Large intestine (tissue), 12 donors: ENCODE results near the gene DNAJC25. TPM values are rescaled to one million over a fixed set of nuclear protein-coding genes. Genes with fewer than 3 reads are reported as not detected.

Source experiments
- DNase-seq, 2 donors: peaks; one replicate each; pipeline versions ENCODE4 v3.0.0 to v3.0.0-alpha.2; 2013
- H3K27ac ChIP-seq: one replicate; pipeline ENCODE4 v1.5.1; 2013; ENCODE audit warnings: low read length
- H3K27me3 ChIP-seq: 2 replicates; pipeline ENCODE4 v1.6.1; 2013; ENCODE audit warnings: low read length; ENCODE audit not compliant: control insufficient read depth, insufficient read depth
- H3K36me3 ChIP-seq: 2 replicates; pipeline ENCODE4 v1.6.1; 2013; ENCODE audit warnings: low read length; ENCODE audit not compliant: control insufficient read depth, insufficient read depth
- H3K4me1 ChIP-seq: one replicate; pipeline ENCODE4 v1.6.1; 2013; ENCODE audit warnings: low read length; ENCODE audit not compliant: control insufficient read depth, insufficient read depth
- H3K4me3 ChIP-seq: one replicate; pipeline ENCODE4 v1.5.1; 2013; ENCODE audit warnings: low read length
- H3K9me3 ChIP-seq: one replicate; pipeline ENCODE4 v1.6.1; 2013; ENCODE audit warnings: mild to moderate bottlenecking, low read depth, low read length, moderate library complexity; ENCODE audit not compliant: control insufficient read depth
- WGBS: methylation state at CpG from one replicate; pipeline ENCODE4 v1.1.5; 2013; ENCODE audit warnings: low lambda C conversion rate; ENCODE audit not compliant: insufficient coverage; 5-methylcytosine and 5-hydroxymethylcytosine counted together
- long read RNA-seq, 11 donors: transcript quantifications; one replicate each; lab custom pipeline, GENCODE V29; 2026
- polyA plus RNA-seq: library from polyadenylated mRNA; unstranded; fragments of 120-200 nt; gene quantifications from one replicate; pipeline ENCODE4 v1.2.1, GENCODE V29; 2013

DNAJC25 gene
- 12.3 TPM for polyA plus RNA-seq
- long read RNA-seq, donor 1, partial matches to known transcripts = 0 of 7 reads
- long read RNA-seq, donor 1, other reads (novel, unspliced or antisense) = 0 of 7 reads
- long read RNA-seq, donor 2, transcript DNAJC25-201 (4 exons, 2,268 nt) = major isoform, 5 of 6 reads
- long read RNA-seq, donor 2, partial matches to known transcripts = 0 of 6 reads
- long read RNA-seq, donor 2, other reads (novel, unspliced or antisense) = 0 of 6 reads
- long read RNA-seq, donor 3 = 0 reads
- long read RNA-seq, donor 4 = 0 reads
- long read RNA-seq, donor 5, partial matches to known transcripts = 0 of 5 reads
- long read RNA-seq, donor 5, other reads (novel, unspliced or antisense) = 0 of 5 reads
- long read RNA-seq, donor 6, partial matches to known transcripts = 5 of 6 reads
- long read RNA-seq, donor 6, other reads (novel, unspliced or antisense) = 0 of 6 reads
- long read RNA-seq, donor 7, partial matches to known transcripts = 0 of 5 reads
- long read RNA-seq, donor 7, other reads (novel, unspliced or antisense) = 0 of 5 reads
- long read RNA-seq, donor 8, partial matches to known transcripts = 0 of 4 reads
- long read RNA-seq, donor 8, other reads (novel, unspliced or antisense) = 0 of 4 reads
- long read RNA-seq, donor 9, partial matches to known transcripts = 0 of 5 reads
- long read RNA-seq, donor 9, other reads (novel, unspliced or antisense) = 0 of 5 reads
- long read RNA-seq, donor 10, transcript DNAJC25-201 (4 exons, 2,268 nt) = major isoform, 5 of 9 reads
- long read RNA-seq, donor 10, partial matches to known transcripts = 0 of 9 reads
- long read RNA-seq, donor 10, other reads (novel, unspliced or antisense) = 0 of 9 reads
- long read RNA-seq, donor 11, transcript DNAJC25-201 (4 exons, 2,268 nt) = major isoform, 6 of 9 reads
- long read RNA-seq, donor 11, partial matches to known transcripts = 0 of 9 reads
- long read RNA-seq, donor 11, other reads (novel, unspliced or antisense) = 0 of 9 reads

DNA sequence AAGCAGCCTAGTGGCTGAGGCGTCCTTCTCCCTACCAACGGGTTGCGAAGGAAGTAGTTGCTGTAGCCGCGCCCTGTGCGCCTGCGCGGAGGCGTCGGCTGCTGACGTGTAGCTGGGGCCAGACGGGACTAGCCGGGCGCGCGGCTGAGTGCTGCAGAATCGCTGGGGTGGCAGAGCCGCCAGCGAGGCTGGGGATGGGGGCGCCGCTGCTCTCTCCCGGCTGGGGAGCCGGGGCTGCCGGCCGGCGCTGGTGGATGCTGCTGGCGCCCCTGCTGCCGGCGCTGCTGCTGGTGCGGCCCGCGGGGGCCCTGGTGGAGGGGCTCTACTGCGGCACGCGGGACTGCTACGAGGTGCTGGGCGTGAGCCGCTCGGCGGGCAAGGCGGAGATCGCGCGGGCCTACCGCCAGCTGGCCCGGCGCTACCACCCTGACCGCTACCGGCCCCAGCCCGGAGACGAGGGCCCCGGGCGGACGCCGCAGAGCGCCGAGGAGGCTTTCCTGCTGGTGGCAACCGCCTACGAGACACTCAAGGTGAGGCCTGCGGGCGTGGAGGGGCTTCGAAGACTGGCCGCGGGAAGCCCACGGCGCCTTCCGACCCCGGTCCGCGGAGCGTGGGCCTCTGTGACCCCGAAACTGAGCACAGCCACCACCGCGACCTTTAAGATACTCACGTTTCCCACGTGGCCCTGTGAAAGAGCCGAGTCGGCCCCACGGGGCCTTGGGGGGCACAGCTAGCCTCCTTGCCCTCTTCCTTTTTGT lies at the start of gene DNAJC25:
Gene DNAJC25, plus strand, starts transcription at position 121 of the 758 bp plus-strand sequence. Its CDS starts 74 bp downstream, at position 195.
- H3K27me3 ChIP-seq = no peaks in the 10 kb centered on the region
- H3K4me1 ChIP-seq = peaks cover 28% of the 10 kb centered on the region
- H3K27ac ChIP-seq = peak within 1 kb of the TSS; percentile 80
- WGBS = no CpG with 5 or more reads among the region's 79 CpGs
- H3K4me3 ChIP-seq = peak within 1 kb of the TSS; percentile 88
- no peaks in the 10 kb centered on the region for H3K36me3 ChIP-seq
- no peaks in the 10 kb centered on the region for H3K9me3 ChIP-seq
- DNase-seq = peak; percentile 99

DNA sequence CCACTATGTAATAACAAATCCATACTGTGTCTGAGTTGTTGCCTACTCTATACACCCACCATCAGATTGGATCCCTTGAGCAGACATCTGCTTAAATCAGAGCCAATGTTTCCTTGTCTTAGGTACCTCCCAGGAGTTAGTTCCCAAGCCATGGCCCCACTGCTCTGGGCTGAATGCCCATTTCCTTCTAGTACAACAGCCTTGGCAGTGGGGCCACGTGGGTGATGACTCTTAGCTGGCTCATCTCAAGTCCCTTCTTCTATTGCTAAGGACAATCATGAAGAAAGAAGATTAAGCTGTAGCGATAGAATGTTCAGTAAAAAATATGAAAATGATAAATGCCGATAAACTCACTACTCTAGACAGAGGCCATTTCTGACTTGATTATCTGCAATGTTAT lies 48.2 kb upstream of the DNAJC25 start:
- Histone ChIP-seq H3K4me3 (no peak overlapping the region), H3K9me3 (no peaks in the 10 kb centered on the region), H3K4me1 (no peaks in the 10 kb centered on the region), H3K27ac (no peak overlapping the region), H3K27me3 (no peaks in the 10 kb centered on the region), H3K36me3 (peaks cover 74% of the 10 kb centered on the region)
- no peak for DNase-seq
- 100% methylated on average over 2 of the region's 3 CpGs for WGBS

DNA sequence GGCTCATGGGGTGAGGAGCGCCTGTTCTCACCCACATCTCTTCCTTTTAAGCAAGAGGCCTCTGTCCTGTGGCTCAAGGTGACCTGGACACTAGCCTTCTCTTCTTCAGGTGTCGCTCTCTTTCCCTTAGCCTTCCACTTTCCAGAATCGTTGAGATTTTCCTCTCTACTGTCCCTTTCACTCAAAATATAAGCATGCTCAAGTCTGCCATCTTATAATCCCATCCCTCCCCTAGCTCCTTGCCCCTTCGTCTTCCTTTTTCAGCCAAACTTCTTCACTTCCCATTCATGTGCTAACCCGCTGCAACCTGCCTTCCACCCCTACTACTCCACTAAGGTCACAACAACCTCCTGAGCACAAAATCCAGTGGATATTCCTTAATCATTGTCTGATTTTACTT lies 44.8 kb upstream of the DNAJC25 start:
- no peak for DNase-seq
- Histone ChIP-seq H3K9me3 (no peaks in the 10 kb centered on the region), H3K4me1 (no peaks in the 10 kb centered on the region), H3K36me3 (peaks cover 54% of the 10 kb centered on the region), H3K4me3 (no peak overlapping the region), H3K27ac (no peak overlapping the region), H3K27me3 (no peaks in the 10 kb centered on the region)
- 100% methylated on average over 3 of the region's 5 CpGs for WGBS

- H3K4me1 ChIP-seq = no peaks in the 10 kb centered on the region
- no peaks in the 10 kb centered on the region for H3K27me3 ChIP-seq
- H3K27ac ChIP-seq = no peak overlapping the region
- 83% methylated on average over 1 of the region's 5 CpGs for WGBS
- no peak for DNase-seq
- H3K4me3 ChIP-seq = no peak overlapping the region
- H3K9me3 ChIP-seq = no peaks in the 10 kb centered on the region
- peaks cover 51% of the 10 kb centered on the region for H3K36me3 ChIP-seq
Observed at GRCh38 chr9:111588846-111589245, 42.3 kb upstream of the DNAJC25 start.

DNA sequence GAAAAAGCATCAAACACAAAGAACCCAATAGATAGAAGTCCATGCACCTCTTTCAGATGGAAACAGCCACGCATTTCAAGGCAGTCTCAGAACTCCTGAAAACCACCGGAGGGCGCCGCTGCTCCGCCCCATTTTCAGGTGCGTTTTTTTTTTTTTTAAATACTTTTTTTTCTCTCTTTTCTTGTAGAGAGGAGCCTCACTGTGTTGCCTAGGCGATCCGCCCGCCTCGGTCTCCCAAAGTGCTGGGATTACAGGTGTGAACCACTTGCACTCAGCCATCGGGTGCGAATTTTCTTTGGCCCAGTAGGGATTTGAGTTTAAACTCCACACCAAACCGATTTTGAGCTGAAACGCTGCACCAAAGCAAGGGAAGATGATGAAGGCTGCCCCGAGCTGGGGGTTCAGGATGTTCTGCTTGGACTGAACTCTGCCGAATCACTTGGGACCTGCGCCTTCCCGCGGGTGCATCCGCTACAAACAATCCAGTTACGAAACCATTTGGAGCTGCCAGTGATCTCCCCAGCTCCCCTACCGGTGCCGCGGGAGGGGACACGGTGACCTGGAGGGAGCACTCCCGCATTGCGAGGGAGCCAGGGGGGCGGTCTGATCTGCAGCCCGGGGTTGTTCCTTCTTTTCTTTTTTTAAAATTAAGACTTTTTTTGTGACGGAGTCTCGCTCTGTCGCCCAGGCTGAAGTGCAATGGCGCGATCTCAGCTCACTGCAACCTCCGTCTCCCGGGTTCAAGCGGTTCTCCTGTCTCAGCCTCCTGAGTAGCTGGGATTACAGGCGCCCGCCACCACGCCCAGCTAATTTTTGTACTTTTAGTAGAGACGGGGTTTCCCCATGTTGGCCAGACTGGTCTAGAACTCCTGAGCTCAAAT lies 33.0 kb upstream of the DNAJC25 start:
- DNase-seq = peak; percentile 68
- Histone ChIP-seq H3K9me3 (no peaks in the 10 kb centered on the region), H3K27ac (peak overlapping the region; percentile 96), H3K4me3 (peak overlapping the region; percentile 67), H3K36me3 (peaks cover 30% of the 10 kb centered on the region), H3K4me1 (peaks cover 10% of the 10 kb centered on the region), H3K27me3 (no peaks in the 10 kb centered on the region)
- WGBS = 0% methylated on average over 2 of the region's 41 CpGs

DNA sequence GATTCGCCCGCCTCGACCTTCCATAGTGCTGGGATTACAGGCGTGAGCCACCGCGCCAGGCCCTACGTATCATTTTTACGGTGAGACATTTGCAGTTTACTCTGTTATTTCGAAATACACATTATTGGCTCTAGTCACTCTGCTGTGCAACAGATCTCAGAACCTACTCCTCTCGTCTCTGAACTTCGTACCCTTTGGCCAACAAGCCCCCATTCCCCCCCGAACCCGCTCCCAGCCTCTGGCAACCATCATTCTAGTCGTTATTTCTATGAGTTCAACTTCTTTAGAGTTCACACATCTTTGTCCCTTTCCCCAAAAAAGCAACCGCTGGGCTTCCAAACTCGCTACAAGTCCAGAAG lies 32.4 kb upstream of the DNAJC25 start:
- Histone ChIP-seq H3K27me3 (no peaks in the 10 kb centered on the region), H3K4me3 (peak overlapping the region; percentile 67), H3K27ac (peak overlapping the region; percentile 96), H3K4me1 (peaks cover 12% of the 10 kb centered on the region), H3K9me3 (no peaks in the 10 kb centered on the region), H3K36me3 (peaks cover 26% of the 10 kb centered on the region)
- peak; percentile 51 to 81 for DNase-seq
- WGBS = 0% methylated on average over 4 of the region's 16 CpGs

DNA sequence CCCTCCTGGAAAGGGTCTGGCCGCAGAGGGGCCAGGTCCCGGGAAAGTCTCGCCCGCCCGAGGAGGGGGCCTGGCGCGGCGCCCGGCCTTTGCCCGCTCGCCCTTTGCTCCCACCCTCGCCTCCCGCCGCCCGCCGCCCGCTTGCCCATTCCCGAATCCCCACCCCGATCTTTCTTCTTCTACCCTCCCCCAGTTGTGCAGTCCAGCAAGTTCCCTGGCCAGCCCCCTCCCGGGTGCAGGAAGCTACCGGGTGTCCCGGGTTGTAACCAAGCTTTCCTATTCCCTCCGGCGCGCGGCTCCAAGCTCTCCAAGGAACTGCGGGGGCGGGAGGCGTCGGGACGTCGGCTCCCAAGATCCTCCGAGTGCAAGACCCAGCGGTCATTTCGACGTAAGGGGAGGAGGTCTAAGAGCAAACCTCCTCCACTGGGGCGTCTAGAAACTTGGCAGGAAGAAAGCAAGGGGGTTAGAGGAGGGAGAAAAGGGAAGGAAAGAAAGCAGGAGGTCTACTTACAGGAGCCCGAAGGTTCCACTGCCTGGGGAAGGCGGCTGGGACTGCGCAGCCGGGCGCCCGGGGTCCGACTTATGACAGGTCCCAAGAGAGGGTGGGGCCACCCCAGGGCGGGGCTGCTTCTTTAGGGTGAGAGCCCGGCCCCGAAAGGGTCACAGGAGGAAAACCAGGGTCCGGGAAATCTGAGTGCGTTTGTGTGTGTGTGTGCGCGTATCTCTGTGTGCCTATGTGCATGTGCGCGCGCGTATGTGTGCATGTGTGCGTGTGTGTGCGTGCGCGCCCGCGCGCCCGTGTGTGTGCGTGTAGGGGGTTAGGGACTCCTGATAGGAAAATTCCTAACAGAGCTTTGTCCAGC lies 31.8 kb upstream of the DNAJC25 start, which contains the start of gene PTGR1:
Gene PTGR1, minus strand, starts transcription at position 556 of the 863 bp plus-strand sequence. CDS start 2,225 bp downstream, outside the sequence.
- Histone ChIP-seq H3K4me1 (peaks cover 14% of the 10 kb centered on the region), H3K27me3 (no peaks in the 10 kb centered on the region), H3K9me3 (no peaks in the 10 kb centered on the region), H3K27ac (peak within 1 kb of the TSS; percentile 96), H3K4me3 (peak within 1 kb of the TSS; percentile 67), H3K36me3 (peaks cover 21% of the 10 kb centered on the region)
- DNase-seq = peak; percentile 82 to 91
- no CpG with 5 or more reads among the region's 64 CpGs for WGBS

- WGBS = no CpG with 5 or more reads among the region's 17 CpGs
- H3K4me1 ChIP-seq = peaks cover 17% of the 10 kb centered on the region
Observed at GRCh38 chr9:111599955-111600343, 31.2 kb upstream of the DNAJC25 start.

More at GRCh38 chr9:111599955-111600343, 31.2 kb upstream of the DNAJC25 start:
- H3K4me3 ChIP-seq = peak overlapping the region; percentile 67
- peaks cover 20% of the 10 kb centered on the region for H3K36me3 ChIP-seq
- H3K9me3 ChIP-seq = no peaks in the 10 kb centered on the region
- DNase-seq = no peak
- H3K27ac ChIP-seq = peak overlapping the region; percentile 96
- H3K27me3 ChIP-seq = no peaks in the 10 kb centered on the region
